CD4-positive, alpha-beta memory T cell (primary cell): ENCODE data around the gene COL23A1. TPM values are rescaled to one million over a fixed set of nuclear protein-coding genes. Genes with fewer than 3 reads are reported as not detected.

Experiments used
- CTCF ChIA-PET: fragments of 350-600 bp; sonication (Branson Sonifier 250); formaldehyde crosslinking; loops from one replicate; lab custom pipeline; 2021; ENCODE audit warnings: inconsistent platforms; ENCODE audit not compliant: partially characterized antibody; lab: Charles Lee
- POLR2A ChIA-PET: fragments of 350-600 bp; sonication (Branson Sonifier 250); formaldehyde crosslinking; loops from one replicate; lab custom pipeline; 2021; ENCODE audit not compliant: partially characterized antibody; lab: Charles Lee
- DNase-seq, 5 donors: peaks; one replicate each; pipeline versions ENCODE4 v3.0.0 to v3.0.0-alpha.2; 2020 to 2022; ENCODE audit warnings: mixed read lengths in 1 of 5
- H3K27ac ChIP-seq: one replicate; pipeline ENCODE4 v1.7.0; 2013; ENCODE audit warnings: low read depth, low read length
- H3K27me3 ChIP-seq: 2 replicates; pipeline ENCODE4 v1.7.0; 2013; ENCODE audit warnings: mild to moderate bottlenecking, low read length, moderate library complexity; ENCODE audit not compliant: insufficient read depth
- H3K36me3 ChIP-seq: 2 replicates; pipeline ENCODE4 v1.7.0; 2013; ENCODE audit warnings: mild to moderate bottlenecking, low read length, moderate library complexity; ENCODE audit not compliant: insufficient read depth
- H3K4me1 ChIP-seq: 2 replicates; pipeline ENCODE4 v1.7.0; 2013; ENCODE audit warnings: mild to moderate bottlenecking, low read length, moderate library complexity; ENCODE audit not compliant: insufficient read depth
- H3K4me3 ChIP-seq, 2 donors: one replicate each; pipeline ENCODE4 v1.7.0; 2013; ENCODE audit warnings: low read length in 2 of 2, mild to moderate bottlenecking in 1 of 2
- H3K9me3 ChIP-seq, 2 donors: one replicate each; pipeline ENCODE4 v1.7.0; 2013; ENCODE audit warnings: low read length in 2 of 2, control low read depth in 1 of 2; ENCODE audit not compliant: control insufficient read depth in 1 of 2
- H3K27ac Mint-ChIP-seq, 7 donors: one replicate each; pipeline ENCODE4 v1.8.0; 2020 to 2021; ENCODE audit warnings: mixed read lengths in 7 of 7, mild to moderate bottlenecking in 6 of 7, inconsistent platforms in 3 of 7, moderate library complexity in 3 of 7
- H3K27me3 Mint-ChIP-seq, 2 donors: one replicate each; pipeline ENCODE4 v1.8.0; 2020 to 2021; ENCODE audit warnings: mixed read lengths in 2 of 2
- H3K36me3 Mint-ChIP-seq, 2 donors: one replicate each; pipeline ENCODE4 v1.8.0; 2020 to 2021; ENCODE audit warnings: mixed read lengths in 2 of 2, inconsistent platforms in 1 of 2, mild to moderate bottlenecking in 1 of 2
- H3K4me1 Mint-ChIP-seq, 4 donors: one replicate each; pipeline ENCODE4 v1.8.0; 2020 to 2021; ENCODE audit warnings: mixed read lengths in 4 of 4, mild to moderate bottlenecking in 1 of 4
- H3K4me3 Mint-ChIP-seq, 8 donors: one replicate each; pipeline ENCODE4 v1.8.0; 2020 to 2021; ENCODE audit warnings: mixed read lengths in 8 of 8, mild to moderate bottlenecking in 7 of 8, moderate library complexity in 6 of 8, inconsistent platforms in 3 of 8
- H3K9me3 Mint-ChIP-seq, 8 donors: one replicate each; pipeline ENCODE4 v1.8.0; 2020 to 2021; ENCODE audit warnings: mixed read lengths in 8 of 8, mild to moderate bottlenecking in 5 of 8, inconsistent platforms in 3 of 8, moderate library complexity in 1 of 8
- intact Hi-C: fragments of 100-400 bp; cut with micrococcal nuclease; formaldehyde crosslinking; loops from one replicate; pipeline ENCODE4 v1.15.1; 2023
- polyA plus RNA-seq, 2 donors: library from polyadenylated mRNA; unstranded; fragments of 300-500 nt; fragmentation: Illumina TruSeq; gene quantifications; one replicate each; pipeline ENCODE4 v1.2.3, GENCODE V29; 2021
- total RNA-seq, 2 experiments: library from RNA; stranded (reverse); gene quantifications; one replicate each; pipeline ENCODE4 v1.2.3, GENCODE V29; 2021

COL23A1 gene
- total and polyA plus RNA-seq, 4 experiments from 2014 or later, result 0.17 to 0.25 TPM; not detected in 2

- Histone ChIP-seq H3K4me1 (no peaks in the 10 kb centered on the region), H3K4me3 (no peak overlapping the region), H3K27ac (no peak overlapping the region), H3K27me3 (no peaks in the 10 kb centered on the region), H3K36me3 (no peaks in the 10 kb centered on the region), H3K9me3 (no peaks in the 10 kb centered on the region)
- Mint-ChIP-seq H3K4me3 (no peak overlapping the region), H3K4me1 (no peaks in the 10 kb centered on the region), H3K27ac (peak overlapping the region in 1 of 7 donors; percentile 59), H3K27me3 (peaks cover 0 to 2% of the 10 kb centered on the region in 2 donors), H3K9me3 (no peaks in the 10 kb centered on the region), H3K36me3 (no peaks in the 10 kb centered on the region)
- DNase-seq, result no peak
- intact Hi-C loops, result no loop called here
- ChIA-PET POLR2A (no interaction called here), CTCF (no interaction called here)
Measured at GRCh38 chr5:178533136-178533535, 57.1 kb downstream of the COL23A1 start.

DNA sequence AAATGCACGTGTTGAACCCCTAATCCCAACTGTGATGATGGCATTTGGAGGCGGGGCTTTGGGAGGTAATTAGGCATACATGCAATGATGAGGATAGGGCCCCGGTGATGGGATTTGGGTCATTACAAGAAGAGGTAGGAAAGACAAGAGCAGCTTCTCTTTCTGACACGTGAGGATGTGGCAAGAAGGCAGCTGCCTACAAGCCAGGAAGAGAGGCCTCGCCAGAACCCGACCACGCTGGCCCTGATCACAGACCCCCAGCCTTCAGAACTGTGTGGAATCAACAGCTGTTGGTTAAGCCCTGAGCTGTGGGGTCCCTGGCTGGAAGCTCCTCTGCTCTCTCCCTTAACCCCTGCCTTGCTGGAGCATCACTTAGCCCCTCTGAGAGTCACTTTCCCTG is 57.5 kb downstream of the COL23A1 start:
- Mint-ChIP-seq H3K4me3 (no peak overlapping the region), H3K27me3 (peaks cover 0 to 2% of the 10 kb centered on the region in 2 donors), H3K36me3 (no peaks in the 10 kb centered on the region), H3K4me1 (no peaks in the 10 kb centered on the region), H3K27ac (no peak overlapping the region), H3K9me3 (no peaks in the 10 kb centered on the region)
- ChIA-PET POLR2A (no interaction called here), CTCF (no interaction called here)
- H3K4me3 ChIP-seq, result no peak overlapping the region
- intact Hi-C loops, result no loop called here
- no peak for DNase-seq
- H3K9me3 ChIP-seq, result no peaks in the 10 kb centered on the region
- H3K36me3 ChIP-seq, result no peaks in the 10 kb centered on the region
- no peaks in the 10 kb centered on the region for H3K27me3 ChIP-seq
- H3K4me1 ChIP-seq, result no peaks in the 10 kb centered on the region
- H3K27ac ChIP-seq, result no peak overlapping the region

GRCh38 chr5:178532236-178532635 is 58.0 kb downstream of the COL23A1 start:
- H3K27ac ChIP-seq, result no peak overlapping the region
- no peaks in the 10 kb centered on the region for H3K36me3 Mint-ChIP-seq
- ChIA-PET POLR2A (no interaction called here), CTCF (no interaction called here)
- no peaks in the 10 kb centered on the region for H3K4me1 ChIP-seq
- no peak overlapping the region for H3K27ac Mint-ChIP-seq
- no peak overlapping the region for H3K4me3 Mint-ChIP-seq
- H3K4me1 Mint-ChIP-seq, result no peaks in the 10 kb centered on the region
- no peaks in the 10 kb centered on the region for H3K27me3 ChIP-seq
- no peaks in the 10 kb centered on the region for H3K9me3 Mint-ChIP-seq
- H3K36me3 ChIP-seq, result no peaks in the 10 kb centered on the region
- no peak for DNase-seq
- H3K9me3 ChIP-seq, result no peaks in the 10 kb centered on the region
- peaks cover 0 to 2% of the 10 kb centered on the region in 2 donors for H3K27me3 Mint-ChIP-seq
- intact Hi-C loops, result no loop called here
- no peak overlapping the region for H3K4me3 ChIP-seq

GRCh38 chr5:178531786-178532185 is 58.4 kb downstream of the COL23A1 start:
- H3K4me3 ChIP-seq, result no peak overlapping the region
- H3K27me3 ChIP-seq, result no peaks in the 10 kb centered on the region
- Mint-ChIP-seq H3K27me3 (peaks cover 0 to 2% of the 10 kb centered on the region in 2 donors), H3K36me3 (no peaks in the 10 kb centered on the region), H3K4me1 (no peaks in the 10 kb centered on the region), H3K4me3 (no peak overlapping the region), H3K9me3 (no peaks in the 10 kb centered on the region), H3K27ac (no peak overlapping the region)
- H3K36me3 ChIP-seq, result no peaks in the 10 kb centered on the region
- H3K27ac ChIP-seq, result no peak overlapping the region
- DNase-seq, result no peak
- intact Hi-C loops, result no loop called here
- CTCF ChIA-PET, result no interaction called here
- H3K9me3 ChIP-seq, result no peaks in the 10 kb centered on the region
- no peaks in the 10 kb centered on the region for H3K4me1 ChIP-seq
- POLR2A ChIA-PET, result no interaction called here

GRCh38 chr5:178530526-178530925 is 59.7 kb downstream of the COL23A1 start:
- H3K4me1 ChIP-seq, result no peaks in the 10 kb centered on the region
- no peak overlapping the region for H3K4me3 ChIP-seq
- POLR2A ChIA-PET, result no interaction called here
- H3K27me3 ChIP-seq, result no peaks in the 10 kb centered on the region
- no peaks in the 10 kb centered on the region for H3K9me3 Mint-ChIP-seq
- DNase-seq, result no peak
- intact Hi-C loops, result no loop called here
- H3K9me3 ChIP-seq, result no peaks in the 10 kb centered on the region
- H3K4me1 Mint-ChIP-seq, result no peaks in the 10 kb centered on the region
- no peak overlapping the region for H3K4me3 Mint-ChIP-seq
- peaks cover 0 to 2% of the 10 kb centered on the region in 2 donors for H3K27me3 Mint-ChIP-seq
- CTCF ChIA-PET, result no interaction called here
- H3K27ac ChIP-seq, result no peak overlapping the region
- no peak overlapping the region for H3K27ac Mint-ChIP-seq
- H3K36me3 ChIP-seq, result no peaks in the 10 kb centered on the region
- H3K36me3 Mint-ChIP-seq, result no peaks in the 10 kb centered on the region

DNA sequence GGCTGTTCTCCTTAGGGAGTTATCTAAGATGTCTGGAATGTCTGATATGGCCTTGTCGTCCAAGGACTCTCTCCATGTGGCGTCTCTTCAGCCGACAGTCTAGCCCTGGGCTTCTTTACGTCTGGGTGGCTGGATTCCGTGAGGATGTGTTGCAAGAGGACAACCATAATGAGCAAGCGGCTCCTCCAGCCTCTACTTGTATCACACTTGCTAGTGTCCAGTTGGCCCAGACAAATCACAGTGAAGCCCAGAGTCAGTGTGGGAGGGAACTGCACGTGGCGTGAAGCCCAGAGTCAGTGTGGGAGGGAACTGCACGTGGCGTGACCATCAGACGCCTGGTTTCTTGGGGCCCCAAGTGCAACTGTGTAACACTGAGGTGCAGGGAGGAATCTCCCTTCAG is 61.1 kb downstream of the COL23A1 start:
- Histone ChIP-seq H3K4me1 (no peaks in the 10 kb centered on the region), H3K27me3 (no peaks in the 10 kb centered on the region), H3K27ac (no peak overlapping the region), H3K36me3 (no peaks in the 10 kb centered on the region), H3K4me3 (no peak overlapping the region), H3K9me3 (no peaks in the 10 kb centered on the region)
- ChIA-PET POLR2A (no interaction called here), CTCF (no interaction called here)
- Mint-ChIP-seq H3K9me3 (no peaks in the 10 kb centered on the region), H3K4me1 (no peaks in the 10 kb centered on the region), H3K27me3 (peaks cover 0 to 2% of the 10 kb centered on the region in 2 donors), H3K27ac (no peak overlapping the region), H3K4me3 (no peak overlapping the region), H3K36me3 (no peaks in the 10 kb centered on the region)
- intact Hi-C loops, result no loop called here
- no peak for DNase-seq

- Histone ChIP-seq H3K4me3 (no peak overlapping the region), H3K36me3 (no peaks in the 10 kb centered on the region), H3K9me3 (no peaks in the 10 kb centered on the region), H3K27me3 (no peaks in the 10 kb centered on the region), H3K4me1 (no peaks in the 10 kb centered on the region), H3K27ac (no peak overlapping the region)
- intact Hi-C loops, result no loop called here
- Mint-ChIP-seq H3K36me3 (no peaks in the 10 kb centered on the region), H3K27ac (no peak overlapping the region), H3K4me3 (no peak overlapping the region), H3K9me3 (no peaks in the 10 kb centered on the region), H3K4me1 (no peaks in the 10 kb centered on the region), H3K27me3 (no peaks in the 10 kb centered on the region)
- ChIA-PET CTCF (no interaction called here), POLR2A (no interaction called here)
- no peak for DNase-seq
Measured at GRCh38 chr5:178527458-178528307, 62.5 kb downstream of the COL23A1 start.
